ENCODE measurements around the gene COMMD6.

The COMMD6 gene

GRCh38 chr13:75518439-75519088, 19.1 kb downstream of the COMMD6 start:
- no peak for DNase-seq

GRCh38 chr13:75514080-75514995, 23.3 kb downstream of the COMMD6 start:
- no peak for DNase-seq

- no peak for DNase-seq
Measured at GRCh38 chr13:75513271-75513670, 24.4 kb downstream of the COMMD6 start.

- no peak for DNase-seq
Measured at GRCh38 chr13:75512253-75512652, 25.4 kb downstream of the COMMD6 start.

- no peak for DNase-seq
Measured at GRCh38 chr13:75511051-75511625, 26.5 kb downstream of the COMMD6 start.

- no peak for DNase-seq
Measured at GRCh38 chr13:75508002-75508548, 29.6 kb downstream of the COMMD6 start.

GRCh38 chr13:75507027-75508001, 30.3 kb downstream of the COMMD6 start:
- no peak for DNase-seq

- no peak for DNase-seq
Measured at GRCh38 chr13:75506018-75506417, 31.6 kb downstream of the COMMD6 start.

GRCh38 chr13:75505327-75505726, 32.3 kb downstream of the COMMD6 start:
- no peak for DNase-seq

GRCh38 chr13:75495938-75496337, 41.7 kb downstream of the COMMD6 start:
- DNase-seq = peak; percentile 22

- no peak for DNase-seq
Measured at GRCh38 chr13:75494491-75494890, 43.1 kb downstream of the COMMD6 start.

GRCh38 chr13:75493156-75493555, 44.5 kb downstream of the COMMD6 start:
- DNase-seq = no peak

GRCh38 chr13:75492389-75492788, 45.3 kb downstream of the COMMD6 start:
- peak; percentile 20 for DNase-seq

GRCh38 chr13:75491376-75491775, 46.3 kb downstream of the COMMD6 start:
- no peak for DNase-seq

- no peak for DNase-seq
Measured at GRCh38 chr13:75489502-75490263, 48.0 kb downstream of the COMMD6 start.

- no peak for DNase-seq
Measured at GRCh38 chr13:75486146-75487062, 51.2 kb downstream of the COMMD6 start.

GRCh38 chr13:75485286-75486062, 52.2 kb downstream of the COMMD6 start:
- no peak for DNase-seq

GRCh38 chr13:75482820-75483079, 54.9 kb downstream of the COMMD6 start:
- DNase-seq = no peak

GRCh38 chr13:75482070-75482819, 55.4 kb downstream of the COMMD6 start, which contains the start of gene TBC1D4:
Gene TBC1D4, minus strand, starts transcription at chr13:75482169. Its CDS starts 402 bp downstream, at chr13:75481767.
- peak; percentile 77 for DNase-seq

Data from amniotic stem cell (primary cell).